Skin of body (tissue), 2 donors: ENCODE measurements around the gene RAPGEF4. TPM values are rescaled to one million over a fixed set of nuclear protein-coding genes. Genes with fewer than 3 reads are reported as not detected.

Source experiments
- DNase-seq: peaks from one replicate; lab custom pipeline; 2025; lab: John Stamatoyannopoulos, UW
- total RNA-seq: library from RNA; depleted of rRNA; stranded (reverse); fragments of >200 nt; gene quantifications from one replicate; pipeline ENCODE4 v1.2.3, GENCODE V29; 2014

RAPGEF4 gene
- total RNA-seq, 1 donor from 2014 or later, result 10.3 TPM

DNA sequence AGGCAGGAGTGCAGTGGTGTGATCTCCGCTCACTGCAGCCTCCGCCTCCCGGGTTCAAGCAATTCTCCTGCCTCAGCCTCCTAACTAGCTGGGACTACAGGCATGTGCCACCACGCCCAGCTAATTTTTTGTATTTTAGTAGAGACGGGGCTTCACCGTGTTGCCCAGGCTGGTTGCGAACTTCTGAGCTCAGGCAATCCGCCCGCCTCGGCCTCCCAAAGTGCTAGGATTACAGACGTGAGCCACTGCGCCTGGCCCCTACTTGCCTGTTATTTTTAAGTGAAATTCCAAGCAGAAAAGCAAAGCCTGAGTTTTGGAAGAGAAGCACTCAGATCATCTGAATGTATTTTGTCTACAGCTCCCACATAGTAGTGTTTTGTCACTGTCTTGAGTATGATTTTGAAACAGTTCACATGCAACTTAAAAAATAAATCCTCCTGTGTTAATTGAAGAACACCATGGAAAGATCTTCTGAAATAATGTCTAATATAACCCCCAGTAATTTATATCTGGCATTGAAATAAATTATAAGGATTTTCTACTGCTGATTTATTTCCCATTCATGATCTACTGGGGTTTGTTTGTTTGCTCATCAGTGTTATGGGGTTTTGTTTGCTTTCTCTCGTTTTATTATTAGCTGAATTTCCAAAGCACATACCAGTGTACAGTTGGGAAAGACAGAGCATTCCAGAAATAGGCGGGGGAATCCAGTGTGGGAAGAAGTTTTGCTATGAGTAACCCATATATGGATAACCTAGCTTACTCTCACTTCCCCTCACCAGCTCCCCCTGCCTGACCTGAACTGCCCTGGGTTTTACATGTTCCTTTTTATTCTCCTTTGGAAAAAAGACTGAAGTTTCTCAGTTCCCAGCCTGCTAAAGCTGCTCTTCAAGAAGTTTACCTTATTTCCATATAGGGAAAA, 259.9 kb downstream of the RAPGEF4 start:
- DNase-seq, result peak; percentile 86

DNA sequence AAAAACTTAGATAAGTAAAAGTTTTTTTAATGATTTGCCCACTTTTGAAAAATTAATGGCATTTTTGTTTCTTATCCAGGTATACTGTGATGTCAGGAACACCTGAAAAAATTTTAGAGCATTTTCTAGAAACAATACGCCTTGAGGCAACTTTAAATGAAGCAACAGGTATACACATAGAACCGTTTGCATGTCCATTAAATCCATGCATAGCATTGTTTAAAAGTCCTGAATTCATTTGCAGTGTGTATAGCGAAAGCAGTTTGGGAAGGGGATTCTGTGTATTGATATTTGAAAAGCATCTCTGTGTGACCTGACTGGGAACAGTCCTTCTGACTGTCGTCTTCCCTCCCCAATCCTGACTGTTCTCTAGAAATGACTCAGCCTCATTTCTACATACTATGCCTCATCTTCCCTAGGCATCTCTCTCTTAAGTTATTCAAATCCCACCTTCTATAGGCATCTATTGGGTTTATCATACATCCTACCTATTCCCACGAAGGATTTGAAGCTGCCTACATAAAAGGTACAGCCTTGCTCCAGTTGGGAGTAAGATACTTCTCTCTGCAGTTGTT, 260.8 kb downstream of the RAPGEF4 start:
- DNase-seq, result no peak

GRCh38 chr2:172997031-172997430, 261.4 kb downstream of the RAPGEF4 start:
- no peak for DNase-seq

GRCh38 chr2:172998547-172999272, 263.1 kb downstream of the RAPGEF4 start:
- no peak for DNase-seq

DNA sequence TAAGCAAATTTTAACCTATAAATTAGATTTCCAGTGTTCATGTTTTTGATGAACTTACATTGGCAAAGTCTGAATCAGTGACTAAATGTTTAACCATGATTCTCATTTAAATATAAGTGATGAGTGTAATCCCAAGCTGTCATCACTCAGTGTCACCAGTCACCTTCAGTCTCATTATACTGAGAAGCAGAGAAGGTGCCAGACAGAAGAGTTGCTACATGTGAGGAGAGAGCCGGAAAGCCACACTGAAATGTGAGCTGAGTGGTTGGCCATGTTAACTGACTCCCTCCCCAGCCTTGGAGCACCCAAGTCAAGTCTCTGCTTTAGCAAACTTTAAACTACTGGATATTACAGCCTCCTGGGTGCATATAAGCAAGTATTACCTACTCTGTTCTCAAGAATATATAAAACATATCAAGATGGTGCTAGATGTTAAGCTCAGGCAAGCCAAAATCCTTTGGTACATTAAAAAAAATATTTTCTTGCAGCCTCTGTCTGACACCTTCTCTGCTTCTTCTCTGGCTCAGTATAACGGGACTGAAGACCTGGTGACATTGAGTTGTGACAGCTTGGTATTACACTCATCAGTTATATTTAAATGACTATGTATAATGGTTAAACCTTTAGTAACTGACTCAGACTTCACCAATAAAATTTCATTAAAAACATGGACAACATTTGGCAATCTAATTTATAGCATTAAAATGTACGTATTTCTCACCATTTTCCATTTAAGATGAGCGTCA, 264.2 kb downstream of the RAPGEF4 start:
- DNase-seq, result no peak

GRCh38 chr2:173001664-173002604, 266.3 kb downstream of the RAPGEF4 start:
- no peak for DNase-seq

- DNase-seq, result no peak
Observed at GRCh38 chr2:173002751-173003541, 267.3 kb downstream of the RAPGEF4 start.

- DNase-seq, result no peak
Observed at GRCh38 chr2:173008786-173009185, 273.1 kb downstream of the RAPGEF4 start.

GRCh38 chr2:173010233-173010632, 274.6 kb downstream of the RAPGEF4 start:
- no peak for DNase-seq

DNA sequence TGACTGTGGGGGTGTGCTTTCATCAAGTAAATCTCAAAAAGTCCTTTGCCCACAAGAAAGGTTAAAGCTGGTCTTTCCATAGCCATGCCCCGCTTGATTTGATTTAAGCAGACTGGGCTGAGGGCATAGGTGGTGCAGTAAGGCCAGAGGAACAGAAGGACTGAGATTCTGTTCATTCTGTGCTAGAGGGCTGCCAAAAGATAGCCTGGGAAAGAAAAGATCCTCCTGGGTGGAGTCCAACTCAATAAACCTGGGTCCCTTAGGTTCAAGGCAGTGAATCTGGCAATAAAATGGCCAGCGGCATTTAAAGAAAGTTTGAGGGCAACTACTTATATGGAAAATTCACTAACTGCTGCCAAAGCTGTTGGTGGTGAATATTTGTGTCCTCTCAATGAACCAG, 280.8 kb downstream of the RAPGEF4 start:
- no peak for DNase-seq

GRCh38 chr2:173017646-173018420, 282.2 kb downstream of the RAPGEF4 start:
- no peak for DNase-seq

GRCh38 chr2:173019755-173020154, 284.1 kb downstream of the RAPGEF4 start:
- DNase-seq, result peak; percentile 45

- no peak for DNase-seq
Observed at GRCh38 chr2:173021939-173022371, 286.3 kb downstream of the RAPGEF4 start.

DNA sequence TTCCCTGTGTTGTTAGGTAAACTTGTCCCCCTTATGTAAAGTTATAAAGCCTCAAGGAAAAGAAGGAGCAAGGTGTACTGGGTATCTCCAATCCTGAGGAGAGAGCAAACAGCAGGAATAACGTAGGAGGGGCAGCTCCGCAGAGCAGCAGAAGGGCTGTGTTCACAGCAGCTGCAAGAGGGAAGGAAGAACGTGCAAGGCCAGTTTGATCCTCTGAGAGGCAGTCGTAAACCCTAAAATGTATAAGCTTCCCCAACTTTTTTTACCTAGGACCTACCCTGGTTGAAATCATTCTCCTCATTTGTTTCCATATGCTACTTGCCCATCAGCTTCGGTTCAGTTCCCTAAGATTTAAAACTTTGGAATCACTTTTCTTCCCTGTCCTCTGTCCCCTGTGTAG, 288.1 kb downstream of the RAPGEF4 start:
- no peak for DNase-seq

DNA sequence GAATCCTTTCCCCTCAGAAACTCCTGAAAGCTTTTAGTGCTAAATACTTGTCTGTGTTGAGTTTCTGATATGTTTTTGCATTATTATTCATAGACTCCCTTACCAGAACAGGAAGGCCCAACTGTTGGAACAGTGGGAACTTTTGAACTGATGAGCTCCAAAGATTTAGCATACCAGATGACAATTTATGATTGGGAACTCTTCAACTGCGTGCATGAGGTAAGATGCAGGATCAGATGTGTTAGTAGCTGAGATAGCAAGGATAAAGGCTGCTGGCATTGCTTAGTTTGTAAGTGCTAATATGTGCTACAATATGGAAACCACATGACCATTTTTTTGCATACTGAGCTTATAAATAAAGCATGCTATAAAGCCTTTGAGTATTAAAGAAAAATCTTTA, 290.8 kb downstream of the RAPGEF4 start:
- DNase-seq, result peak; percentile 87

GRCh38 chr2:173027181-173028128, 291.8 kb downstream of the RAPGEF4 start:
- DNase-seq, result peak; percentile 91

DNA sequence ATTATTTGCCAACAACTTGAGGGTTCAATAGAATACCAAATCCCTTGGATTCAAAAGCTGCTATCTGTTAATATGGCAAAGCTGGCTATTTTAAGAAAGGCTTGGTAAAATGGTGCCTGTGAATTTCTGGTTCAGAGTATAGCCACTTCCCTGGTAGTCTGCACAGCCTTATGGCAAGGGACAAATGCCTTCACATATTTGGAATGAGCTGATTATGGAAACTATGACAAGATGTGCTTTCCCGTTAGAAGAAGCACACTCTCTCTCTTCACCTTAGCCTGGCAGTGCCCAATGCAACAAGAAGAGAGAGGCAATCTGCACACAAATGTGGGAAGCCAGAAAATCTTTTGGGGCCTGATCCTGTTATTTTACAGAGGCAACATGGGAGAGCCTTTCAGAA, 292.5 kb downstream of the RAPGEF4 start:
- peak; percentile 32 for DNase-seq
